ENCODE data around the gene FTSJ3.

The FTSJ3 gene

GRCh38 chr17:63773272-63774140, 54.0 kb downstream of the FTSJ3 start, which contains the start of gene CCDC47:
TSS of gene CCDC47 (minus strand) at chr17:63773597. CDS start at chr17:63766175, 7,422 bp downstream.
- H3K4me1 ChIP-seq (ENCODE audit: control insufficient read depth, insufficient read depth, low read length): no peaks in the 10 kb centered on the region; the same call in 1 of the 2 replicates
- peaks cover 29 to 49% of the 10 kb centered on the region in 2 experiments for H3K36me3 ChIP-seq (ENCODE audit: control insufficient read depth in 2 of 2, insufficient read depth in 1 of 2, low read length in 2 of 2)
- H3K4me3 ChIP-seq (ENCODE audit: low read depth, low read length): peak within 1 kb of the TSS; percentile 90
- H3K9me3 ChIP-seq (ENCODE audit: control insufficient read depth, insufficient read depth, low read depth, low read length): no peaks in the 10 kb centered on the region
- peak within 1 kb of the TSS; percentile 91 for H3K27ac ChIP-seq (ENCODE audit: extremely low read depth, low read depth, low read length)
- ChIA-PET POLR2A (interaction anchor here (0.6 to 3.8 kb wide), 42 partner anchors 8 to 1727 kb away, joined by 3 to 40 read pairs (median 4); partner anchors contain the start of genes DCAF7, MAP3K3, PSMC5 and SMARCD2), CTCF (interaction anchor here (0.6 to 1.3 kb wide), 8 partner anchors 11 to 128 kb away, joined by 3 to 8 read pairs (median 3); no protein-coding TSS in a partner anchor)
- TF ChIP-seq ZNF121 (tag by site-specific recombination; IDR thresholded peaks at IDR 0.05): no peak
- TF ChIP-seq PRDM6 (tag by site-specific recombination; IDR thresholded peaks at IDR 0.05): no peak
- TF ChIP-seq ZNF558 (tag by site-specific recombination; IDR thresholded peaks at IDR 0.05): peak; percentile 28; the same call in 1 of the 2 replicates
- TF ChIP-seq ZNF184 (tag by site-specific recombination; IDR thresholded peaks at IDR 0.05): peak; percentile 58; the same call in 1 of the 2 replicates
- peak; percentile 99 for TF ChIP-seq IKZF3 (tag by site-specific recombination; IDR thresholded peaks at IDR 0.05)
- TF ChIP-seq ZNF366 (tag by site-specific recombination; conservative IDR thresholded peaks at IDR 0.05): peak; percentile 95
- peak; percentile 88 for TF ChIP-seq KLF10 (tag by site-specific recombination; IDR thresholded peaks at IDR 0.05)
- TF ChIP-seq ZNF433 (tag by site-specific recombination; IDR thresholded peaks at IDR 0.05; ENCODE audit: low read depth): no peak
- 0 out of 2 replicates have a peak, but pooled peaks have one; percentile 23 for TF ChIP-seq ZSCAN16 (tag by site-specific recombination; IDR thresholded peaks at IDR 0.05)
- TF ChIP-seq ZBTB49 (tag by site-specific recombination; IDR thresholded peaks at IDR 0.05; ENCODE audit: low read depth): no peak
- TF ChIP-seq INSM2 (tag by site-specific recombination; IDR thresholded peaks at IDR 0.05): peak; percentile 67; the same call in 1 of the 2 replicates
- TF ChIP-seq ZBTB48 (tag by site-specific recombination; IDR thresholded peaks at IDR 0.05): peak; percentile 30; the same call in 1 of the 2 replicates
- peak; percentile 66; the same call in 1 of the 2 replicates for TF ChIP-seq ZNF391 (tag by site-specific recombination; IDR thresholded peaks at IDR 0.05; ENCODE audit: borderline replicate concordance, low read depth)
- 0 out of 2 replicates have a peak, but pooled peaks have one; percentile 70 for TF ChIP-seq TRIM28 (IDR thresholded peaks at IDR 0.05; ENCODE audit: borderline replicate concordance, low read length)
- peak; percentile 81 for TF ChIP-seq PATZ1 (tag by site-specific recombination; IDR thresholded peaks at IDR 0.05)
- peak; percentile 97 for TF ChIP-seq SP3 (tag by site-specific recombination; IDR thresholded peaks at IDR 0.05)
- TF ChIP-seq HOXC10 (CRISPR knock-in tag; IDR thresholded peaks at IDR 0.05): peak; percentile 62; the same call in 1 of the 2 replicates
- peak; percentile 96 for TF ChIP-seq ZNF394 (tag by site-specific recombination; IDR thresholded peaks at IDR 0.05; ENCODE audit: borderline replicate concordance)
- no peak for TF ChIP-seq ZNF114 (tag by site-specific recombination; IDR thresholded peaks at IDR 0.05)
- no peak for TF ChIP-seq ZNF830 (tag by site-specific recombination; IDR thresholded peaks at IDR 0.05; ENCODE audit: low read depth)
- peak; percentile 99 for TF ChIP-seq ZBTB21 (tag by site-specific recombination; IDR thresholded peaks at IDR 0.05)
- no peak for TF ChIP-seq ZNF350 (tag by site-specific recombination; IDR thresholded peaks at IDR 0.05)
- peak; percentile 44; the same call in 1 of the 2 replicates for TF ChIP-seq EGR2 (tag by site-specific recombination; IDR thresholded peaks at IDR 0.05; ENCODE audit: low read depth)
- TF ChIP-seq GLIS2 (tag by site-specific recombination; IDR thresholded peaks at IDR 0.05): peak; percentile 29; the same call in 1 of the 2 replicates
- TF ChIP-seq ZBTB6 (tag by site-specific recombination; IDR thresholded peaks at IDR 0.05): peak; percentile 96
- TF ChIP-seq KLF8 (tag by site-specific recombination; IDR thresholded peaks at IDR 0.05): peak; percentile 97
- TF ChIP-seq GLIS1 (tag by site-specific recombination; IDR thresholded peaks at IDR 0.05): peak; percentile 35; the same call in 1 of the 2 replicates

Data from HEK293 (cell line).